Smooth muscle cell (in vitro differentiated cells): Measurements from ENCODE around the gene GCLC. TPM values are rescaled to one million over a fixed set of nuclear protein-coding genes. Genes with fewer than 3 reads are reported as not detected.

Experiments
- DNase-seq: peaks from one replicate; lab custom pipeline; 2025; ENCODE audit not compliant: unreplicated experiment; lab: John Stamatoyannopoulos, UW
- H2AFZ ChIP-seq: fragments of 200-600 bp; sonication (generic); 2 replicates; pipeline ENCODE4 v1.6.0; 2016; ENCODE audit warnings: antibody characterized with exemption, low read depth, mild to moderate bottlenecking
- H3F3A ChIP-seq: fragments of 200-600 bp; sonication (generic); 2 replicates; pipeline ENCODE4 v1.6.0; 2017; ENCODE audit warnings: antibody characterized with exemption, low read depth
- H3K27ac ChIP-seq: fragments of 200-600 bp; sonication (generic); 2 replicates; pipeline ENCODE4 v1.5.1; 2016; ENCODE audit warnings: low read depth, mild to moderate bottlenecking
- H3K27me3 ChIP-seq: fragments of 200-600 bp; sonication (generic); 2 replicates; pipeline ENCODE4 v1.6.1; 2016; ENCODE audit warnings: low read depth, mild to moderate bottlenecking
- H3K36me3 ChIP-seq: fragments of 200-600 bp; sonication (generic); 2 replicates; pipeline ENCODE4 v1.5.1; 2016; ENCODE audit warnings: low read depth
- H3K4me1 ChIP-seq: fragments of 200-600 bp; sonication (generic); 2 replicates; pipeline ENCODE4 v1.5.1; 2016; ENCODE audit warnings: low read depth
- H3K4me2 ChIP-seq: fragments of 200-600 bp; sonication (generic); 2 replicates; pipeline ENCODE4 v1.6.0; 2016; ENCODE audit warnings: mild to moderate bottlenecking
- H3K4me3 ChIP-seq: fragments of 200-600 bp; sonication (generic); 2 replicates; pipeline ENCODE4 v1.5.1; 2016; ENCODE audit warnings: mild to moderate bottlenecking
- H3K79me2 ChIP-seq: fragments of 200-600 bp; sonication (generic); 2 replicates; pipeline ENCODE4 v1.6.0; 2016; ENCODE audit warnings: low read depth, mild to moderate bottlenecking
- H3K9ac ChIP-seq: fragments of 200-600 bp; sonication (generic); 2 replicates; pipeline ENCODE4 v1.6.0; 2016; ENCODE audit warnings: low read depth
- H3K9me3 ChIP-seq: fragments of 200-600 bp; sonication (generic); replicated peaks from 2 replicates; pipeline ENCODE4 v1.5.1; 2016; ENCODE audit warnings: low read depth
- H4K20me1 ChIP-seq: fragments of 200-600 bp; sonication (generic); 2 replicates; pipeline ENCODE4 v1.6.0; 2016; ENCODE audit warnings: low read depth
- WGBS: methylation state at CpG from one replicate; pipeline ENCODE4 v1.1.7; 2016; ENCODE audit warnings: low lambda C conversion rate; 5-methylcytosine and 5-hydroxymethylcytosine counted together
- polyA plus RNA-seq: library from polyadenylated mRNA; unstranded; fragments of >200 nt; fragmentation: Nextera tagmentation; extraction: Ambion mirVana; gene quantifications from 2 replicates; pipeline ENCODE4 v1.2.1, GENCODE V29; 2016
- total RNA-seq: library from RNA; depleted of rRNA; stranded (reverse); fragments of >200 nt; gene quantifications from 2 replicates; pipeline ENCODE4 v1.2.3, GENCODE V29; 2014
- TF ChIP-seq, protein P1 (sequence below): fragments of 200-600 bp; sonication (generic); IDR thresholded peaks from 2 replicates; pipeline ENCODE4 v1.5.1; 2017; ENCODE audit warnings: borderline replicate concordance, mild to moderate bottlenecking, antibody characterized with exemption; ENCODE audit not compliant: insufficient read depth, poor library complexity, severe bottlenecking

The GCLC gene
- total and polyA plus RNA-seq, 2 experiments from 2014 or later: 3.7 to 7.1 TPM

DNA sequence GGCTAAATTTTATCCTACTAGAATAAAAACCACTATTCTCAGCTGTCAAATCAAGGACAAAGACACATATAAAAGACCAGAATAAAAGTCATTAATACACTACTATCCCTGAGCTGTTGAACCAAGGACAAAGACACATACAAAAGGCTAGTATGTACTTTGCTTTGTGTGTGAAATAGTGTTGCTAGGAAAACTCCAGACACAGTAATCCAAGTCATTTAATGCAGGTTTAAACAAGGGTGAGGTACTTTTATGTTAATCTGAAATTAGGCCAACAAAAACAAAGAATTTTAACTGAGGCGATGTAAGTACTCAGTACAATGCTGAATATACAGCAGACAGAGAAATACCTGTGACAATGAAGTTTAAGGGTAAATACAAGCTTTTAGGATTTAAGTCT, 18.9 kb downstream of the GCLC start:
- no peak overlapping the region for H2AFZ ChIP-seq
- DNase-seq: no peak
- no peaks in the 10 kb centered on the region for H4K20me1 ChIP-seq
- H3F3A ChIP-seq: peaks cover 12% of the 10 kb centered on the region
- H3K9me3 ChIP-seq: no peaks in the 10 kb centered on the region
- no peak overlapping the region for H3K27ac ChIP-seq
- H3K36me3 ChIP-seq: no peaks in the 10 kb centered on the region
- TF ChIP-seq, protein P1, sequence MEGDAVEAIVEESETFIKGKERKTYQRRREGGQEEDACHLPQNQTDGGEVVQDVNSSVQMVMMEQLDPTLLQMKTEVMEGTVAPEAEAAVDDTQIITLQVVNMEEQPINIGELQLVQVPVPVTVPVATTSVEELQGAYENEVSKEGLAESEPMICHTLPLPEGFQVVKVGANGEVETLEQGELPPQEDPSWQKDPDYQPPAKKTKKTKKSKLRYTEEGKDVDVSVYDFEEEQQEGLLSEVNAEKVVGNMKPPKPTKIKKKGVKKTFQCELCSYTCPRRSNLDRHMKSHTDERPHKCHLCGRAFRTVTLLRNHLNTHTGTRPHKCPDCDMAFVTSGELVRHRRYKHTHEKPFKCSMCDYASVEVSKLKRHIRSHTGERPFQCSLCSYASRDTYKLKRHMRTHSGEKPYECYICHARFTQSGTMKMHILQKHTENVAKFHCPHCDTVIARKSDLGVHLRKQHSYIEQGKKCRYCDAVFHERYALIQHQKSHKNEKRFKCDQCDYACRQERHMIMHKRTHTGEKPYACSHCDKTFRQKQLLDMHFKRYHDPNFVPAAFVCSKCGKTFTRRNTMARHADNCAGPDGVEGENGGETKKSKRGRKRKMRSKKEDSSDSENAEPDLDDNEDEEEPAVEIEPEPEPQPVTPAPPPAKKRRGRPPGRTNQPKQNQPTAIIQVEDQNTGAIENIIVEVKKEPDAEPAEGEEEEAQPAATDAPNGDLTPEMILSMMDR: no peak
- no peak overlapping the region for H3K4me3 ChIP-seq
- 96% methylated on average over 1 of the region's 1 CpG for WGBS
- H3K4me2 ChIP-seq: no peak overlapping the region
- H3K27me3 ChIP-seq: no peaks in the 10 kb centered on the region
- peaks cover 46% of the 10 kb centered on the region for H3K4me1 ChIP-seq
- peaks cover 6% of the 10 kb centered on the region for H3K79me2 ChIP-seq
- H3K9ac ChIP-seq: no peak overlapping the region

GRCh38 chr6:53524455-53524815, 20.5 kb downstream of the GCLC start:
- Histone ChIP-seq H3K9ac (no peak overlapping the region), H2AFZ (peak overlapping the region; percentile 26), H3K9me3 (no peaks in the 10 kb centered on the region), H3K27ac (peak overlapping the region; percentile 54), H3K79me2 (peaks cover 6% of the 10 kb centered on the region), H3K4me3 (no peak overlapping the region), H3F3A (peaks cover 12% of the 10 kb centered on the region), H3K4me2 (peak overlapping the region; percentile 45), H3K4me1 (peaks cover 30% of the 10 kb centered on the region), H3K36me3 (no peaks in the 10 kb centered on the region), H4K20me1 (no peaks in the 10 kb centered on the region), H3K27me3 (no peaks in the 10 kb centered on the region)
- TF ChIP-seq, protein P1: no peak
- DNase-seq: no peak
- WGBS: 6% methylated on average over 1 of the region's 1 CpG

- Histone ChIP-seq H3K4me3 (no peak overlapping the region), H3K4me1 (peaks cover 25% of the 10 kb centered on the region)
- 74% methylated on average over 8 of the region's 8 CpGs for WGBS
Measured at GRCh38 chr6:53523511-53524454, 21.1 kb downstream of the GCLC start.

More at GRCh38 chr6:53523511-53524454, 21.1 kb downstream of the GCLC start:
- no peaks in the 10 kb centered on the region for H4K20me1 ChIP-seq
- peak overlapping the region; percentile 54 for H3K27ac ChIP-seq
- no peaks in the 10 kb centered on the region for H3K9me3 ChIP-seq
- peak overlapping the region; percentile 26 for H2AFZ ChIP-seq
- no peaks in the 10 kb centered on the region for H3K36me3 ChIP-seq
- H3K79me2 ChIP-seq: peaks cover 6% of the 10 kb centered on the region
- H3K4me2 ChIP-seq: peak overlapping the region; percentile 45
- no peak for DNase-seq
- H3K27me3 ChIP-seq: no peaks in the 10 kb centered on the region
- TF ChIP-seq, protein P1: no peak
- no peak overlapping the region for H3K9ac ChIP-seq
- H3F3A ChIP-seq: peaks cover 12% of the 10 kb centered on the region
